Liver (tissue), 3 donors: ENCODE data around the gene EVL.

Experiments
- JUND ChIP-seq, 2 donors: IDR thresholded peaks; 2 replicates each; pipeline ENCODE4 v1.6.1; 2016; ENCODE audit warnings: antibody characterized with exemption in 2 of 2
- REST ChIP-seq: IDR thresholded peaks from 2 replicates; pipeline ENCODE4 v1.6.1; 2016; ENCODE audit warnings: antibody characterized with exemption, mild to moderate bottlenecking
- SP1 ChIP-seq: IDR thresholded peaks from 2 replicates; pipeline ENCODE4 v1.6.1; 2018; ENCODE audit warnings: antibody characterized with exemption, mild to moderate bottlenecking
- TAF1 ChIP-seq: conservative IDR thresholded peaks from 2 replicates; pipeline ENCODE4 v1.6.1; 2016; ENCODE audit warnings: antibody characterized with exemption, mild to moderate bottlenecking
- YY1 ChIP-seq: IDR thresholded peaks from 2 replicates; pipeline ENCODE4 v1.6.1; 2016; ENCODE audit warnings: antibody characterized with exemption, mild to moderate bottlenecking
- TF ChIP-seq, protein P1 (sequence below): fragments of 150-350 bp; IDR thresholded peaks from 2 replicates; pipeline ENCODE4 v1.5.1; 2017; ENCODE audit warnings: improper control_type of control experiment, low read depth, low read length; ENCODE audit not compliant: missing input control
- TF ChIP-seq, protein P2 (sequence below): IDR thresholded peaks from 2 replicates; pipeline ENCODE4 v1.6.1; 2016; ENCODE audit warnings: antibody characterized with exemption
- TF ChIP-seq, protein P3 (sequence below): IDR thresholded peaks from 2 replicates; pipeline ENCODE4 v1.6.1; 2016; ENCODE audit warnings: antibody characterized with exemption
- TF ChIP-seq, protein P4 (sequence below): IDR thresholded peaks from 2 replicates; pipeline ENCODE4 v1.6.1; 2016; ENCODE audit warnings: antibody characterized with exemption
- donor health status: healthy.
- donor health status: healthy.

DNA sequence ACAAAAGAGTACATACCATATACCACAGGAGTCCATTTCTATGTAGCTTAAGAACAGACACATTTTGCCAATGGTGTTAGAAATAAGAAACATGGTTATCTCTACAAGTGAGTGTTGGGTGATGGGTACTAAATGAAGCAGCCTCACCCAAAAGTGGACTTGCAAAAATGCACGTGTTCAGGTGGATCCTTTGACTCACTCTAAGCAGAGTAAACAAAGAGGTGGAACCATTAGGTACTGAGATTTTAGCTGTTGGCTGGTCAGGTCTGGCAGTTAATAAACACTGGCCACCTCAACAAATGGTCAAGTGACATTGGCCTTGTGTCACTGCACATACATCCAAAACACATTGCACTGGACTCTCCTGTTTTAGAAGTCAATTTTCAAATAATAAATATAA lies 27.6 kb downstream of the EVL start:
- TF ChIP-seq, protein P1, sequence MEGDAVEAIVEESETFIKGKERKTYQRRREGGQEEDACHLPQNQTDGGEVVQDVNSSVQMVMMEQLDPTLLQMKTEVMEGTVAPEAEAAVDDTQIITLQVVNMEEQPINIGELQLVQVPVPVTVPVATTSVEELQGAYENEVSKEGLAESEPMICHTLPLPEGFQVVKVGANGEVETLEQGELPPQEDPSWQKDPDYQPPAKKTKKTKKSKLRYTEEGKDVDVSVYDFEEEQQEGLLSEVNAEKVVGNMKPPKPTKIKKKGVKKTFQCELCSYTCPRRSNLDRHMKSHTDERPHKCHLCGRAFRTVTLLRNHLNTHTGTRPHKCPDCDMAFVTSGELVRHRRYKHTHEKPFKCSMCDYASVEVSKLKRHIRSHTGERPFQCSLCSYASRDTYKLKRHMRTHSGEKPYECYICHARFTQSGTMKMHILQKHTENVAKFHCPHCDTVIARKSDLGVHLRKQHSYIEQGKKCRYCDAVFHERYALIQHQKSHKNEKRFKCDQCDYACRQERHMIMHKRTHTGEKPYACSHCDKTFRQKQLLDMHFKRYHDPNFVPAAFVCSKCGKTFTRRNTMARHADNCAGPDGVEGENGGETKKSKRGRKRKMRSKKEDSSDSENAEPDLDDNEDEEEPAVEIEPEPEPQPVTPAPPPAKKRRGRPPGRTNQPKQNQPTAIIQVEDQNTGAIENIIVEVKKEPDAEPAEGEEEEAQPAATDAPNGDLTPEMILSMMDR, result no peak
- TF ChIP-seq YY1 (no peak), SP1 (no peak), TAF1 (no peak), REST (no peak), JUND (IDR thresholded peaks at IDR 0.05) (no peak)
- TF ChIP-seq, protein P2, sequence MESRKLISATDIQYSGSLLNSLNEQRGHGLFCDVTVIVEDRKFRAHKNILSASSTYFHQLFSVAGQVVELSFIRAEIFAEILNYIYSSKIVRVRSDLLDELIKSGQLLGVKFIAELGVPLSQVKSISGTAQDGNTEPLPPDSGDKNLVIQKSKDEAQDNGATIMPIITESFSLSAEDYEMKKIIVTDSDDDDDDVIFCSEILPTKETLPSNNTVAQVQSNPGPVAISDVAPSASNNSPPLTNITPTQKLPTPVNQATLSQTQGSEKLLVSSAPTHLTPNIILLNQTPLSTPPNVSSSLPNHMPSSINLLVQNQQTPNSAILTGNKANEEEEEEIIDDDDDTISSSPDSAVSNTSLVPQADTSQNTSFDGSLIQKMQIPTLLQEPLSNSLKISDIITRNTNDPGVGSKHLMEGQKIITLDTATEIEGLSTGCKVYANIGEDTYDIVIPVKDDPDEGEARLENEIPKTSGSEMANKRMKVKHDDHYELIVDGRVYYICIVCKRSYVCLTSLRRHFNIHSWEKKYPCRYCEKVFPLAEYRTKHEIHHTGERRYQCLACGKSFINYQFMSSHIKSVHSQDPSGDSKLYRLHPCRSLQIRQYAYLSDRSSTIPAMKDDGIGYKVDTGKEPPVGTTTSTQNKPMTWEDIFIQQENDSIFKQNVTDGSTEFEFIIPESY, result no peak
- TF ChIP-seq, protein P3, sequence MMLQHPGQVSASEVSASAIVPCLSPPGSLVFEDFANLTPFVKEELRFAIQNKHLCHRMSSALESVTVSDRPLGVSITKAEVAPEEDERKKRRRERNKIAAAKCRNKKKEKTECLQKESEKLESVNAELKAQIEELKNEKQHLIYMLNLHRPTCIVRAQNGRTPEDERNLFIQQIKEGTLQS, result no peak
- TF ChIP-seq, protein P4, sequence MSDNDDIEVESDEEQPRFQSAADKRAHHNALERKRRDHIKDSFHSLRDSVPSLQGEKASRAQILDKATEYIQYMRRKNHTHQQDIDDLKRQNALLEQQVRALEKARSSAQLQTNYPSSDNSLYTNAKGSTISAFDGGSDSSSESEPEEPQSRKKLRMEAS, result no peak
